Measurements from ENCODE around the gene AMH.

Gene AMH

GRCh38 chr19:2270423-2271233 is 21.5 kb downstream of the AMH start:
- peak; percentile 77 for DNase-seq
- no peaks in the 10 kb centered on the region for H3K9me3 Mint-ChIP-seq
- peak overlapping the region; percentile 87 for H3K4me3 Mint-ChIP-seq
- peaks cover 52% of the 10 kb centered on the region for H3K4me1 Mint-ChIP-seq
- peak overlapping the region; percentile 90 for H3K27ac Mint-ChIP-seq
- peaks cover 3% of the 10 kb centered on the region for H3K27me3 Mint-ChIP-seq
- H3K36me3 Mint-ChIP-seq = peaks cover 23% of the 10 kb centered on the region
- CTCF ChIA-PET = interaction anchor here (0.8 to 1.5 kb wide), 3 partner anchors 8 to 19 kb away, joined by 3 to 4 read pairs (median 3); no protein-coding TSS in a partner anchor

- Mint-ChIP-seq H3K36me3 (peaks cover 23% of the 10 kb centered on the region), H3K27me3 (peaks cover 3% of the 10 kb centered on the region), H3K4me3 (peak overlapping the region; percentile 87), H3K9me3 (no peaks in the 10 kb centered on the region), H3K4me1 (peaks cover 48% of the 10 kb centered on the region), H3K27ac (peak overlapping the region; percentile 90)
- DNase-seq = no peak
- CTCF ChIA-PET = interaction anchor here (0.8 to 3.1 kb wide), 6 partner anchors 9 to 36 kb away, joined by 3 to 16 read pairs (median 4); partner anchors contain the start of gene PLEKHJ1
Measured at GRCh38 chr19:2271234-2272103, 22.3 kb downstream of the AMH start.

GRCh38 chr19:2273356-2274184 is 24.4 kb downstream of the AMH start:
- Mint-ChIP-seq H3K4me1 (peaks cover 40% of the 10 kb centered on the region), H3K36me3 (peaks cover 25% of the 10 kb centered on the region), H3K4me3 (peak overlapping the region; percentile 65), H3K9me3 (no peaks in the 10 kb centered on the region), H3K27me3 (peaks cover 3% of the 10 kb centered on the region), H3K27ac (peak overlapping the region; percentile 86)
- peak; percentile 86 for DNase-seq
- CTCF ChIA-PET = interaction anchor here (0.7 to 3.1 kb wide), 8 partner anchors 12 to 118 kb away, joined by 3 to 16 read pairs (median 6); partner anchors contain the start of genes AMH and PLEKHJ1

GRCh38 chr19:2274185-2274711 is 25.1 kb downstream of the AMH start:
- Mint-ChIP-seq H3K4me1 (peaks cover 36% of the 10 kb centered on the region), H3K36me3 (peaks cover 25% of the 10 kb centered on the region), H3K4me3 (peak overlapping the region; percentile 65), H3K27ac (peak overlapping the region; percentile 86), H3K9me3 (no peaks in the 10 kb centered on the region), H3K27me3 (peaks cover 3% of the 10 kb centered on the region)
- CTCF ChIA-PET = interaction anchor here (0.7 to 3.1 kb wide), 11 partner anchors 9 to 327 kb away, joined by 3 to 16 read pairs (median 4); partner anchors contain the start of genes AMH and PLEKHJ1
- DNase-seq = no peak

GRCh38 chr19:2274931-2275535 is 25.9 kb downstream of the AMH start:
- DNase-seq = peak; percentile 80
- Mint-ChIP-seq H3K27me3 (no peaks in the 10 kb centered on the region), H3K27ac (peak overlapping the region; percentile 75), H3K4me3 (no peak overlapping the region), H3K4me1 (peaks cover 36% of the 10 kb centered on the region), H3K36me3 (peaks cover 24% of the 10 kb centered on the region), H3K9me3 (no peaks in the 10 kb centered on the region)
- CTCF ChIA-PET = interaction anchor here (0.7 to 3.1 kb wide), 10 partner anchors 8 to 326 kb away, joined by 3 to 16 read pairs (median 3); partner anchors contain the start of gene AMH

- H3K27me3 Mint-ChIP-seq = no peaks in the 10 kb centered on the region
Measured at GRCh38 chr19:2275588-2276428, 26.7 kb downstream of the AMH start.

GRCh38 chr19:2276429-2276986 is 27.4 kb downstream of the AMH start:
- H3K4me1 Mint-ChIP-seq = peaks cover 34% of the 10 kb centered on the region
- no peak for DNase-seq
- H3K27ac Mint-ChIP-seq = no peak overlapping the region
- H3K27me3 Mint-ChIP-seq = peaks cover under 1% of the 10 kb centered on the region
- no peak overlapping the region for H3K4me3 Mint-ChIP-seq
- H3K36me3 Mint-ChIP-seq = peaks cover 21% of the 10 kb centered on the region
- no peaks in the 10 kb centered on the region for H3K9me3 Mint-ChIP-seq
- CTCF ChIA-PET = interaction anchor here (0.7 kb wide), 1 partner anchor 41 kb away, joined by 3 read pairs; no protein-coding TSS in a partner anchor

More at GRCh38 chr19:2275588-2276428, 26.7 kb downstream of the AMH start:
- H3K27ac Mint-ChIP-seq = no peak overlapping the region
- DNase-seq = no peak
- H3K9me3 Mint-ChIP-seq = no peaks in the 10 kb centered on the region
- CTCF ChIA-PET = interaction anchor here (0.7 to 2.1 kb wide), 5 partner anchors 12 to 326 kb away, joined by 3 to 6 read pairs (median 3); no protein-coding TSS in a partner anchor
- peaks cover 36% of the 10 kb centered on the region for H3K4me1 Mint-ChIP-seq
- no peak overlapping the region for H3K4me3 Mint-ChIP-seq
- peaks cover 24% of the 10 kb centered on the region for H3K36me3 Mint-ChIP-seq

GRCh38 chr19:2277138-2277537 is 28.0 kb downstream of the AMH start:
- Mint-ChIP-seq H3K36me3 (peaks cover 17% of the 10 kb centered on the region), H3K9me3 (no peaks in the 10 kb centered on the region), H3K27ac (peak overlapping the region; percentile 52), H3K27me3 (peaks cover 7% of the 10 kb centered on the region), H3K4me1 (peaks cover 36% of the 10 kb centered on the region), H3K4me3 (no peak overlapping the region)
- CTCF ChIA-PET = interaction anchor here (0.7 kb wide), 1 partner anchor 41 kb away, joined by 3 read pairs; no protein-coding TSS in a partner anchor
- DNase-seq = no peak

GRCh38 chr19:2278459-2279158 is 29.5 kb downstream of the AMH start:
- H3K27me3 Mint-ChIP-seq = peaks cover 20% of the 10 kb centered on the region
- no peak for DNase-seq
- H3K4me1 Mint-ChIP-seq = peaks cover 32% of the 10 kb centered on the region
- H3K9me3 Mint-ChIP-seq = no peaks in the 10 kb centered on the region
- no peak overlapping the region for H3K4me3 Mint-ChIP-seq
- H3K36me3 Mint-ChIP-seq = peaks cover 14% of the 10 kb centered on the region
- no peak overlapping the region for H3K27ac Mint-ChIP-seq
- CTCF ChIA-PET = no interaction called here

GRCh38 chr19:2280633-2281264 is 31.6 kb downstream of the AMH start:
- CTCF ChIA-PET = no interaction called here
- no peak for DNase-seq
- Mint-ChIP-seq H3K27me3 (peaks cover 25% of the 10 kb centered on the region), H3K36me3 (peaks cover 2% of the 10 kb centered on the region), H3K4me3 (no peak overlapping the region), H3K27ac (no peak overlapping the region), H3K9me3 (no peaks in the 10 kb centered on the region), H3K4me1 (peaks cover 18% of the 10 kb centered on the region)

Measured in activated naive CD4-positive, alpha-beta T cell treated with anti-CD3 and anti-CD28 coated beads, Interleukin-2, amount 10 ng/mL, durations not matched to agents 7 days and 5 days (primary cell).